H1 (cell line): ENCODE data around the gene GRIA2. TPM values are rescaled to one million over a fixed set of nuclear protein-coding genes. Genes with fewer than 3 reads are reported as not detected.
A peak's percentile ranks its signal among the peaks of the same experiment; 100 is the strongest.

ENCODE experiments used
- CTCF ChIA-PET: fragments of 300-600 bp; sonication (Branson Sonifier 250); formaldehyde crosslinking; loops from one replicate; lab custom pipeline; 2021; ENCODE audit not compliant: partially characterized antibody; lab: Charles Lee
- POLR2A ChIA-PET: fragments of 300-600 bp; sonication (Branson Sonifier 250); formaldehyde crosslinking; loops from one replicate; lab custom pipeline; 2021; ENCODE audit warnings: inconsistent platforms; ENCODE audit not compliant: partially characterized antibody; lab: Charles Lee
- DNase-seq, 2 experiments: peaks; one replicate each; pipeline versions ENCODE4 v3.0.0 to v3.0.0-alpha.2; 2010 to 2022; ENCODE audit warnings: low spot score in 2 of 2, low read depth in 1 of 2, mixed read lengths in 1 of 2
- FAIRE-seq: peaks from 2 replicates; lab custom pipeline; 2011; peaks lifted over from hg19 to GRCh38; lab: Jason Lieb, UNC
- H2AFZ ChIP-seq: 2 replicates; pipeline ENCODE4 v1.8.1; 2012; ENCODE audit warnings: low read length, inconsistent platforms
- H2AK5ac ChIP-seq: 2 replicates; pipeline ENCODE4 v1.6.1; 2013; ENCODE audit warnings: low read depth, low read length
- H2BK120ac ChIP-seq: replicated peaks from 2 replicates; pipeline ENCODE3; 2013; ENCODE audit warnings: low read depth, low read length, inconsistent platforms
- H2BK12ac ChIP-seq: 2 replicates; pipeline ENCODE4 v1.6.1; 2013; ENCODE audit warnings: low read depth, low read length
- H2BK15ac ChIP-seq: 2 replicates; pipeline ENCODE4 v1.6.1; 2013; ENCODE audit warnings: low read length
- H2BK20ac ChIP-seq: 2 replicates; pipeline ENCODE4 v1.6.1; 2013; ENCODE audit warnings: low read length
- H2BK5ac ChIP-seq: 2 replicates; pipeline ENCODE4 v1.6.1; 2013; ENCODE audit warnings: low read depth, low read length
- H3K14ac ChIP-seq: 2 replicates; pipeline ENCODE4 v1.6.1; 2013; ENCODE audit warnings: inconsistent platforms; ENCODE audit not compliant: insufficient read length
- H3K18ac ChIP-seq: 2 replicates; pipeline ENCODE4 v1.6.1; 2013; ENCODE audit warnings: low read length; ENCODE audit errors: extremely low read depth
- H3K23ac ChIP-seq: 2 replicates; pipeline ENCODE4 v1.6.1; 2013; ENCODE audit warnings: inconsistent platforms; ENCODE audit not compliant: insufficient read length
- H3K23me2 ChIP-seq: 2 replicates; pipeline ENCODE4 v1.6.1; 2013; ENCODE audit warnings: low read depth, low read length
- H3K27ac ChIP-seq: 2 replicates; pipeline ENCODE4 v1.6.1; 2011; ENCODE audit warnings: low read depth, low read length, inconsistent platforms
- H3K27me3 ChIP-seq, 4 experiments: replicated peaks in 1 of 4; 1 replicate in 1 of 4; 2 replicates in 3 of 4; pipeline versions ENCODE4 v1.6.1 to v1.8.1; 2011 to 2013; ENCODE audit warnings: low read length in 3 of 4, mild to moderate bottlenecking in 3 of 4, inconsistent platforms in 2 of 4, mixed read lengths in 2 of 4, moderate library complexity in 1 of 4; ENCODE audit not compliant: control insufficient read depth in 3 of 4, insufficient read depth in 3 of 4; ENCODE audit errors: extremely low read depth in 1 of 4
- H3K36me3 ChIP-seq, 4 experiments: 2 replicates each; pipeline versions ENCODE4 v1.6.1 to v1.8.1; 2011 to 2013; ENCODE audit warnings: mild to moderate bottlenecking in 4 of 4, low read length in 3 of 4, moderate library complexity in 2 of 4, control low read depth in 1 of 4, inconsistent platforms in 1 of 4; ENCODE audit not compliant: insufficient read depth in 4 of 4, control insufficient read depth in 2 of 4
- H3K4ac ChIP-seq: replicated peaks from 2 replicates; pipeline ENCODE3; 2013; ENCODE audit warnings: low read length, low read depth, mixed read lengths, inconsistent platforms; ENCODE audit not compliant: insufficient read length
- H3K4me1 ChIP-seq, 4 experiments: replicated peaks in 1 of 4; 1 replicate in 1 of 4; 2 replicates in 3 of 4; pipeline versions ENCODE4 v1.6.1 to v1.8.1; 2011 to 2013; ENCODE audit warnings: low read length in 3 of 4, inconsistent platforms in 2 of 4, mixed read lengths in 1 of 4; ENCODE audit not compliant: insufficient read depth in 4 of 4, control insufficient read depth in 3 of 4
- H3K4me2 ChIP-seq, 2 experiments: 2 replicates each; pipeline versions ENCODE4 v1.6.1 to v1.8.1; 2011 to 2013; ENCODE audit warnings: low read depth in 2 of 2, low read length in 2 of 2, control low read depth in 1 of 2, inconsistent platforms in 1 of 2, mild to moderate bottlenecking in 1 of 2; ENCODE audit not compliant: insufficient read depth in 1 of 2
- H3K4me3 ChIP-seq, 4 experiments: fragments of 200-600, 300-600 bp in 1 of 4; sonication (generic), shearing (Covaris generic), sonication (Bioruptor Twin) in 1 of 4; 2 replicates each; pipeline versions ENCODE4 v1.5.1 to v1.8.1; 2011 to 2016; ENCODE audit warnings: low read length in 4 of 4, low read depth in 3 of 4, control low read depth in 2 of 4, inconsistent platforms in 2 of 4, mild to moderate bottlenecking in 2 of 4, mixed read lengths in 1 of 4, moderate library complexity in 1 of 4; ENCODE audit not compliant: insufficient read depth in 2 of 4; ENCODE audit errors: extremely low read depth in 1 of 4
- H3K56ac ChIP-seq: replicated peaks from 2 replicates; pipeline ENCODE3; 2013; ENCODE audit warnings: low read depth, mild to moderate bottlenecking, mixed read lengths, low read length, inconsistent platforms; ENCODE audit not compliant: insufficient read length
- H3K79me1 ChIP-seq: 2 replicates; pipeline ENCODE4 v1.6.1; 2013; ENCODE audit warnings: low read depth, low read length, control low read depth
- H3K79me2 ChIP-seq, 2 experiments: 2 replicates each; pipeline versions ENCODE4 v1.6.1 to v1.8.1; 2012 to 2013; ENCODE audit warnings: low read length in 2 of 2, mild to moderate bottlenecking in 2 of 2, inconsistent platforms in 1 of 2; ENCODE audit not compliant: insufficient read depth in 2 of 2, control insufficient read depth in 1 of 2
- H3K9ac ChIP-seq, 4 experiments: replicated peaks in 1 of 4; 1 replicate in 1 of 4; 2 replicates in 3 of 4; pipeline versions ENCODE4 v1.6.1 to v1.8.1; 2011 to 2013; ENCODE audit warnings: low read depth in 3 of 4, low read length in 3 of 4, control low read depth in 2 of 4, mild to moderate bottlenecking in 2 of 4, moderate library complexity in 2 of 4, inconsistent platforms in 1 of 4; ENCODE audit errors: extremely low read depth in 1 of 4
- H3K9me3 ChIP-seq, 2 experiments: 2 replicates each; pipeline versions ENCODE4 v1.6.1 to v1.8.1; 2012 to 2013; ENCODE audit warnings: mild to moderate bottlenecking in 2 of 2, moderate library complexity in 2 of 2, control low read depth in 1 of 2, inconsistent platforms in 1 of 2, low read depth in 1 of 2, low read length in 1 of 2, mixed read lengths in 1 of 2; ENCODE audit not compliant: insufficient read depth in 2 of 2
- H4K20me1 ChIP-seq, 2 experiments: replicated peaks in 1 of 2; 2 replicates each; pipeline versions ENCODE3 to v1.8.1; 2011 to 2013; ENCODE audit warnings: inconsistent platforms in 2 of 2, low read length in 2 of 2, mild to moderate bottlenecking in 1 of 2; ENCODE audit not compliant: insufficient read depth in 2 of 2, control insufficient read depth in 1 of 2
- H4K5ac ChIP-seq: 2 replicates; pipeline ENCODE4 v1.6.1; 2013; ENCODE audit warnings: low read length, low read depth, mixed read lengths, inconsistent platforms; ENCODE audit not compliant: insufficient read length
- H4K8ac ChIP-seq: 2 replicates; pipeline ENCODE4 v1.8.0; 2013; ENCODE audit warnings: mild to moderate bottlenecking, moderate library complexity, low read length, inconsistent platforms; ENCODE audit not compliant: insufficient read depth; ENCODE audit errors: extremely low read depth
- H4K91ac ChIP-seq: replicated peaks from 2 replicates; pipeline ENCODE3; 2013; ENCODE audit warnings: low read length, mixed read lengths, inconsistent platforms; ENCODE audit not compliant: insufficient read length
- MAX ChIP-seq: IDR thresholded peaks from 2 replicates; pipeline ENCODE4 v1.6.1; 2012; ENCODE audit warnings: inconsistent platforms
- USF2 ChIP-seq: IDR thresholded peaks from 2 replicates; pipeline ENCODE4 v1.6.1; 2011; ENCODE audit warnings: low read length, improper control_type of control experiment
- WGBS, 2 experiments: shearing (Covaris generic) in 1 of 2; methylation state at CpG; one replicate each; pipeline versions ENCODE4 v1.1.6 to v1.1.7; 2013 to 2015; ENCODE audit warnings: low lambda C conversion rate in 2 of 2, mixed read lengths in 2 of 2, inconsistent platforms in 1 of 2, low coverage in 1 of 2, missing lambda C conversion rate in 1 of 2; ENCODE audit not compliant: insufficient replicate concordance in 2 of 2, insufficient coverage in 1 of 2, insufficient read length in 1 of 2; ENCODE audit errors: extremely low coverage in 1 of 2, missing lambda C conversion rate in 1 of 2; 5-methylcytosine and 5-hydroxymethylcytosine counted together
- polyA plus RNA-seq, 7 experiments: library from polyadenylated mRNA; depleted of rRNA in 3 of 7; stranded (reverse) in 5 of 7; unstranded in 2 of 7; fragments of >200 nt in 5 of 7; fragments of 200-250 nt in 2 of 7; gene quantifications; 1 replicate in 5 of 7; 2 replicates in 1 of 7; 4 replicates in 1 of 7; pipeline versions ENCODE4 v1.2.1 to v1.2.3, GENCODE V29; 2011 to 2013; ENCODE audit warnings: missing spikeins in 2 of 7, mixed read lengths in 2 of 7
- total RNA-seq: library from RNA; stranded (reverse); fragmentation: NEBNext Ultra II Directional; extraction: Animal tissue kit (Norgen Biotek cat#: 25700); gene quantifications from 2 replicates; pipeline ENCODE4 v1.2.1, GENCODE V29; 2021

The GRIA2 gene
- total and polyA plus RNA-seq, 2 of the 8 experiments (the other 6 are each of a cell fraction or from before 2014, with no cell fraction given) = not detected

GRCh38 chr4:157265281-157265680, 44.8 kb downstream of the GRIA2 start:
- Histone ChIP-seq H3K4ac (no peak overlapping the region), H2BK12ac (no peak overlapping the region), H3K4me3 (no peak overlapping the region), H3K56ac (no peak overlapping the region), H2BK20ac (no peak overlapping the region), H4K91ac (no peak overlapping the region), H3K23ac (no peak overlapping the region), H3K4me2 (no peak overlapping the region; a peak in 1 of 4 replicates), H3K9me3 (no peaks in the 10 kb centered on the region), H3K27ac (no peak overlapping the region), H2BK120ac (no peak overlapping the region), H4K8ac (no peak overlapping the region), H2AFZ (no peak overlapping the region), H4K20me1 (no peaks in the 10 kb centered on the region), H3K27me3 (no peaks in the 10 kb centered on the region), H3K14ac (no peak overlapping the region), H3K36me3 (no peaks in the 10 kb centered on the region), H3K79me2 (no peaks in the 10 kb centered on the region), H2BK5ac (no peak overlapping the region), H2BK15ac (no peak overlapping the region), H3K23me2 (no peaks in the 10 kb centered on the region), H4K5ac (no peak overlapping the region), H3K79me1 (no peaks in the 10 kb centered on the region), H2AK5ac (no peak overlapping the region), H3K18ac (no peak overlapping the region), H3K9ac (no peak overlapping the region), H3K4me1 (no peaks in the 10 kb centered on the region; a peak in 2 of 7 replicates)
- FAIRE-seq (peak; percentile 19), DNase-seq (no peak)
- no peak for TF ChIP-seq USF2
- peak; percentile 38; the same call in 1 of the 2 replicates for TF ChIP-seq MAX
- 94% methylated on average over 2 of the region's 2 CpGs; no CpG with 5 or more reads in 1 of the 2 experiments for WGBS, 2 experiments
- CTCF ChIA-PET = interaction anchor here (0.9 to 1.0 kb wide), 3 partner anchors 11 to 22 kb away, joined by 3 read pairs; no protein-coding TSS in a partner anchor
- POLR2A ChIA-PET = no interaction called here
